H9 (cell line): Measurements from ENCODE around the gene MAP1LC3B. TPM values are rescaled to one million over a fixed set of nuclear protein-coding genes. Genes with fewer than 3 reads are reported as not detected.

Experiments used
- DNase-seq: peaks from one replicate; pipeline ENCODE4 v3.0.0-alpha.2; 2017
- H2AFZ ChIP-seq: one replicate; pipeline ENCODE4 v1.6.1; 2013; ENCODE audit warnings: mild to moderate bottlenecking, low read length, control low read depth, moderate library complexity
- H2AK5ac ChIP-seq: 2 replicates; pipeline ENCODE4 v1.6.1; 2013; ENCODE audit warnings: low read length, control low read depth, mixed read lengths; ENCODE audit not compliant: insufficient read length
- H2BK120ac ChIP-seq: one replicate; pipeline ENCODE4 v1.6.1; 2013; ENCODE audit warnings: low read depth, mild to moderate bottlenecking, low read length, control low read depth, inconsistent platforms; ENCODE audit not compliant: poor library complexity, severe bottlenecking
- H2BK12ac ChIP-seq: 2 replicates; pipeline ENCODE4 v1.6.1; 2013; ENCODE audit warnings: low read length, control low read depth, mixed read lengths, low read depth; ENCODE audit not compliant: insufficient read length
- H2BK15ac ChIP-seq: 2 replicates; pipeline ENCODE4 v1.6.1; 2013; ENCODE audit warnings: low read depth, low read length, control low read depth
- H2BK20ac ChIP-seq: one replicate; pipeline ENCODE4 v1.6.1; 2013; ENCODE audit warnings: low read depth, mild to moderate bottlenecking, low read length, control low read depth, inconsistent platforms; ENCODE audit not compliant: poor library complexity, severe bottlenecking
- H2BK5ac ChIP-seq: 2 replicates; pipeline ENCODE4 v1.6.1; 2013; ENCODE audit warnings: low read length, control low read depth, mixed read lengths; ENCODE audit not compliant: insufficient read length
- H3K14ac ChIP-seq: 2 replicates; pipeline ENCODE4 v1.6.1; 2013; ENCODE audit warnings: low read length, control low read depth; ENCODE audit not compliant: insufficient read depth
- H3K18ac ChIP-seq: 2 replicates; pipeline ENCODE4 v1.6.1; 2013; ENCODE audit warnings: low read depth, mild to moderate bottlenecking, mixed read lengths, low read length, control low read depth; ENCODE audit not compliant: insufficient read length
- H3K23ac ChIP-seq: 2 replicates; pipeline ENCODE4 v1.6.1; 2013; ENCODE audit warnings: low read length, control low read depth, mixed read lengths, low read depth; ENCODE audit not compliant: insufficient read length
- H3K23me2 ChIP-seq: 2 replicates; pipeline ENCODE4 v1.6.1; 2013; ENCODE audit warnings: low read depth, mild to moderate bottlenecking, mixed read lengths, low read length, control low read depth; ENCODE audit not compliant: insufficient read length, poor library complexity, severe bottlenecking
- H3K27ac ChIP-seq: 2 replicates; pipeline ENCODE4 v1.5.1; 2013; ENCODE audit warnings: low read length, control low read depth, mixed read lengths, low read depth; ENCODE audit not compliant: insufficient read length
- H3K27me3 ChIP-seq: 2 replicates; pipeline ENCODE4 v1.6.1; 2013; ENCODE audit warnings: low read length, control low read depth, inconsistent platforms; ENCODE audit not compliant: insufficient read depth
- H3K4ac ChIP-seq: 2 replicates; pipeline ENCODE4 v1.6.1; 2013; ENCODE audit warnings: low read depth, mild to moderate bottlenecking, control low read depth, inconsistent platforms, low read length, moderate library complexity
- H3K4me1 ChIP-seq: 2 replicates; pipeline ENCODE4 v1.6.1; 2013; ENCODE audit warnings: low read length, control low read depth, inconsistent platforms; ENCODE audit not compliant: insufficient read depth
- H3K4me2 ChIP-seq: 2 replicates; pipeline ENCODE4 v1.6.1; 2013; ENCODE audit warnings: low read length, control low read depth, mixed read lengths; ENCODE audit not compliant: insufficient read length, insufficient read depth
- H3K56ac ChIP-seq: 2 replicates; pipeline ENCODE4 v1.6.1; 2013; ENCODE audit warnings: low read depth, mild to moderate bottlenecking, mixed read lengths, low read length, control low read depth; ENCODE audit not compliant: insufficient read length
- H3K79me1 ChIP-seq: 2 replicates; pipeline ENCODE4 v1.6.1; 2013; ENCODE audit warnings: low read depth, mild to moderate bottlenecking, moderate library complexity, low read length, control low read depth, inconsistent platforms; ENCODE audit not compliant: insufficient read depth, poor library complexity, severe bottlenecking
- H3K79me2 ChIP-seq: 2 replicates; pipeline ENCODE4 v1.6.1; 2013; ENCODE audit warnings: low read length, control low read depth, inconsistent platforms; ENCODE audit not compliant: insufficient read depth
- H3K9ac ChIP-seq: 2 replicates; pipeline ENCODE4 v1.6.1; 2013; ENCODE audit warnings: low read length, control low read depth, mixed read lengths; ENCODE audit not compliant: insufficient read length; ENCODE audit errors: extremely low read depth
- H3K9me3 ChIP-seq: one replicate; pipeline ENCODE4 v1.6.1; 2013; ENCODE audit warnings: low read depth, low read length, inconsistent platforms; ENCODE audit not compliant: control insufficient read depth
- H3T11ph ChIP-seq: one replicate; pipeline ENCODE4 v1.6.1; 2013; ENCODE audit warnings: mild to moderate bottlenecking, low read length, control low read depth, inconsistent platforms
- H4K20me1 ChIP-seq: one replicate; pipeline ENCODE4 v1.6.1; 2013; ENCODE audit not compliant: control insufficient read depth, insufficient read length, insufficient read depth
- H4K5ac ChIP-seq: 2 replicates; pipeline ENCODE4 v1.6.1; 2013; ENCODE audit warnings: low read depth, mild to moderate bottlenecking, mixed read lengths, low read length, control low read depth; ENCODE audit not compliant: insufficient read length
- H4K8ac ChIP-seq: replicated peaks from 2 replicates; pipeline ENCODE4 v1.6.1; 2013; ENCODE audit warnings: low read length, control low read depth, mixed read lengths, low read depth; ENCODE audit not compliant: insufficient read length
- H4K91ac ChIP-seq: 2 replicates; pipeline ENCODE4 v1.6.1; 2013; ENCODE audit warnings: low read depth, mild to moderate bottlenecking, moderate library complexity, mixed read lengths, low read length, control low read depth; ENCODE audit not compliant: insufficient read length
- H3K27ac Mint-ChIP-seq, 3 experiments: 2 replicates in 2 of 3; 3 replicates in 1 of 3; pipeline ENCODE4 v1.8.0; 2020 to 2021; ENCODE audit warnings: mixed read lengths in 3 of 3, mild to moderate bottlenecking in 1 of 3, moderate library complexity in 1 of 3
- H3K27me3 Mint-ChIP-seq: 2 replicates; pipeline ENCODE4 v1.8.0; 2021; ENCODE audit warnings: low read depth, mild to moderate bottlenecking, moderate library complexity, mixed read lengths
- H3K36me3 Mint-ChIP-seq, 3 experiments: 2 replicates in 2 of 3; 3 replicates in 1 of 3; pipeline ENCODE4 v1.8.0; 2020 to 2021; ENCODE audit warnings: low read depth in 3 of 3, mixed read lengths in 3 of 3; ENCODE audit not compliant: insufficient read depth in 1 of 3
- H3K4me1 Mint-ChIP-seq, 2 experiments: 2 replicates each; pipeline ENCODE4 v1.8.0; 2020; ENCODE audit warnings: mixed read lengths in 2 of 2
- H3K4me3 Mint-ChIP-seq, 2 experiments: 2 replicates in 1 of 2; 3 replicates in 1 of 2; pipeline ENCODE4 v1.8.0; 2020 to 2021; ENCODE audit warnings: mild to moderate bottlenecking in 2 of 2, mixed read lengths in 2 of 2, moderate library complexity in 1 of 2
- H3K9me3 Mint-ChIP-seq, 2 experiments: 2 replicates in 1 of 2; 3 replicates in 1 of 2; pipeline ENCODE4 v1.8.0; 2020; ENCODE audit warnings: mild to moderate bottlenecking in 2 of 2, mixed read lengths in 2 of 2, moderate library complexity in 1 of 2
- CTCF ChIP-seq: fragments of 200-600 bp; sonication (generic); conservative IDR thresholded peaks from 3 replicates; pipeline ENCODE4 v1.8.0; 2021; ENCODE audit warnings: antibody characterized with exemption, mild to moderate bottlenecking
- WGBS: extraction: QIAGEN DNeasy Blood & Tissue Kit; methylation state at CpG from one replicate; pipeline ENCODE4 v1.1.7; 2013; ENCODE audit warnings: missing lambda C conversion rate, low lambda C conversion rate, mixed read lengths; ENCODE audit not compliant: insufficient read length; ENCODE audit errors: extremely low coverage; 5-methylcytosine and 5-hydroxymethylcytosine counted together
- total RNA-seq: library from RNA; stranded (reverse); gene quantifications from 2 replicates; pipeline ENCODE4 v1.2.1, GENCODE V29; 2021

MAP1LC3B gene
- total RNA-seq, 1 experiment from 2014 or later: 47.1 TPM

- no peak overlapping the region for H3K4me2 ChIP-seq
- no peak overlapping the region for H3K4me3 Mint-ChIP-seq
- no peaks in the 10 kb centered on the region for H3K23me2 ChIP-seq
- peaks cover 0 to 4% of the 10 kb centered on the region in 2 experiments; a peak in 3 of 4 replicates for H3K4me1 Mint-ChIP-seq
- H3K27me3 ChIP-seq: no peaks in the 10 kb centered on the region
- no peak overlapping the region for H3K56ac ChIP-seq
- H3K18ac ChIP-seq: no peak overlapping the region
- no peaks in the 10 kb centered on the region for H3K79me2 ChIP-seq
- H4K8ac ChIP-seq: no peak overlapping the region
- H2BK15ac ChIP-seq: no peak overlapping the region
- H3K14ac ChIP-seq: no peak overlapping the region
- no peak overlapping the region for H2BK20ac ChIP-seq
- no peaks in the 10 kb centered on the region for H3K9me3 ChIP-seq
- no peak overlapping the region for H3K23ac ChIP-seq
- peaks cover 14 to 17% of the 10 kb centered on the region in 2 experiments for H3K9me3 Mint-ChIP-seq
- no peaks in the 10 kb centered on the region for H4K20me1 ChIP-seq
- no peak overlapping the region for H4K5ac ChIP-seq
- H3K79me1 ChIP-seq: no peaks in the 10 kb centered on the region
- no peak overlapping the region; a peak in 1 of 7 replicates for H3K27ac Mint-ChIP-seq
- H2BK12ac ChIP-seq: no peak overlapping the region
- no peak for TF ChIP-seq CTCF
- H3K4me1 ChIP-seq: no peaks in the 10 kb centered on the region
- no peak overlapping the region for H2AK5ac ChIP-seq
- H3K36me3 Mint-ChIP-seq: peaks cover 44 to 51% (median 44%) of the 10 kb centered on the region in 3 experiments
- no peak overlapping the region for H4K91ac ChIP-seq
- no CpG with 5 or more reads among the region's 12 CpGs for WGBS
- H3K27ac ChIP-seq: no peak overlapping the region
- no peak overlapping the region for H3T11ph ChIP-seq
- no peak overlapping the region for H2BK5ac ChIP-seq
- H2AFZ ChIP-seq: no peak overlapping the region
- no peak overlapping the region for H2BK120ac ChIP-seq
- no peaks in the 10 kb centered on the region for H3K27me3 Mint-ChIP-seq
- H3K4ac ChIP-seq: no peak overlapping the region
- DNase-seq: no peak
- no peak overlapping the region for H3K9ac ChIP-seq
Observed at GRCh38 chr16:87441886-87442580, 49.9 kb downstream of the MAP1LC3B start.
